Endothelial cell (in vitro differentiated cells): ENCODE results near the gene VAMP4. TPM values are rescaled to one million over a fixed set of nuclear protein-coding genes. Genes with fewer than 3 reads are reported as not detected.
A peak's percentile ranks its signal among the peaks of the same experiment; 100 is the strongest.

Experiments
- DNase-seq: peaks from one replicate; pipeline ENCODE4 v3.0.0; 2021; ENCODE audit warnings: low spot score
- H3K27ac Mint-ChIP-seq: one replicate; pipeline ENCODE4 v1.8.0; 2021; ENCODE audit warnings: mixed read lengths, inconsistent platforms; ENCODE audit not compliant: unreplicated experiment
- H3K27me3 Mint-ChIP-seq: one replicate; pipeline ENCODE4 v1.8.0; 2021; ENCODE audit warnings: mild to moderate bottlenecking, moderate library complexity, mixed read lengths, inconsistent platforms; ENCODE audit not compliant: unreplicated experiment
- H3K36me3 Mint-ChIP-seq: one replicate; pipeline ENCODE4 v1.8.0; 2021; ENCODE audit warnings: mild to moderate bottlenecking, low read depth, mixed read lengths, inconsistent platforms; ENCODE audit not compliant: unreplicated experiment
- H3K4me1 Mint-ChIP-seq: one replicate; pipeline ENCODE4 v1.8.0; 2021; ENCODE audit warnings: mild to moderate bottlenecking, mixed read lengths, inconsistent platforms; ENCODE audit not compliant: unreplicated experiment
- H3K4me3 Mint-ChIP-seq: one replicate; pipeline ENCODE4 v1.8.0; 2021; ENCODE audit warnings: mild to moderate bottlenecking, mixed read lengths, inconsistent platforms; ENCODE audit not compliant: unreplicated experiment
- H3K9me3 Mint-ChIP-seq: one replicate; pipeline ENCODE4 v1.8.0; 2021; ENCODE audit warnings: mixed read lengths, inconsistent platforms; ENCODE audit not compliant: unreplicated experiment
- total RNA-seq: library from RNA; stranded (reverse); fragmentation: NEBNext Ultra II Directional; extraction: Animal tissue kit (Norgen Biotek cat#: 25700); gene quantifications from one replicate; pipeline ENCODE4 v1.2.1, GENCODE V29; 2021; ENCODE audit not compliant: unreplicated experiment
- TF ChIP-seq, protein P1 (sequence below): fragments of 200-600 bp; sonication (generic); IDR thresholded peaks from one replicate; pipeline ENCODE4 v1.5.0; 2021; ENCODE audit warnings: antibody characterized with exemption; ENCODE audit not compliant: unreplicated experiment

VAMP4 gene
- total RNA-seq, 1 donor from 2014 or later, result 11.1 TPM

DNA sequence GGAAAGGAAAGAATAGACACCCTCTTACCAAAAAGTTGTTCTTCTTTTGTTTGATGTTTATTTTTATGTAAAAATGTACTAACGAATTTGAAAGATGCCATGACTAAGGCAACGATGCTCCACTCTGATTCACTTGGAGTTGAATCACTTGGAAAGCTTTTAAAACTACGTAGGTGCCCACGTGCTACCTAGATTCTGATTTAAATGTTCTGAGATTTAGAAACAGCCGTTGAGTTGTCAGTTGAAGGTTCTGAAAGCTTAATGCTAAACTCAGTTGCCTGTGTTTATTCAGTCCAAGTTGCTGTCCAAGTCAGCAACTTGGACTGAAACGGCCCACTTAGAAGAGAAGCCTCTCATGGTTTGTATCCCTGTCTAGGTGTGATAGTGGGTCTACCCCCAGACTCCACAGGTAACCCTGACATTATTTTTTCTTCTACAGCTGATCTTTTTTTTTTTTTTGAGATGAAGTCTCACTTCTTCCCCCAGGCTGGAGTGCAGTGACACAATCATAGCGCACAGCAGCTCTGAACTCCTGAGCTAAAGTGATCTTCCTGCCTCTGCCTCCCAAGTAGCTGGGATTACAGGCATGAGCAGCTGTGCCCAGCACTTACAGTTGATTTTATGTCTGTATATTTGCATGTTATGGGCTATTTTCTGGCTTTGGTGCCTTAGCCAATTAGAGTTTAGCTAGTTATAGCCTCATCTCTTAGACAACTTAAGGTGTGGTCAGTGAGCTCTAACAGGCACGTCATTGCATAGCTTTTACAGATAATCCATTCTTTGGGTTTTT, 1.4 kb upstream of the VAMP4 start:
- Mint-ChIP-seq H3K36me3 (no peaks in the 10 kb centered on the region), H3K4me3 (peak overlapping the region; percentile 95), H3K27ac (peak overlapping the region; percentile 96), H3K4me1 (peaks cover 33% of the 10 kb centered on the region), H3K27me3 (peaks cover 4% of the 10 kb centered on the region), H3K9me3 (no peaks in the 10 kb centered on the region)
- no peak for DNase-seq
- TF ChIP-seq, protein P1, sequence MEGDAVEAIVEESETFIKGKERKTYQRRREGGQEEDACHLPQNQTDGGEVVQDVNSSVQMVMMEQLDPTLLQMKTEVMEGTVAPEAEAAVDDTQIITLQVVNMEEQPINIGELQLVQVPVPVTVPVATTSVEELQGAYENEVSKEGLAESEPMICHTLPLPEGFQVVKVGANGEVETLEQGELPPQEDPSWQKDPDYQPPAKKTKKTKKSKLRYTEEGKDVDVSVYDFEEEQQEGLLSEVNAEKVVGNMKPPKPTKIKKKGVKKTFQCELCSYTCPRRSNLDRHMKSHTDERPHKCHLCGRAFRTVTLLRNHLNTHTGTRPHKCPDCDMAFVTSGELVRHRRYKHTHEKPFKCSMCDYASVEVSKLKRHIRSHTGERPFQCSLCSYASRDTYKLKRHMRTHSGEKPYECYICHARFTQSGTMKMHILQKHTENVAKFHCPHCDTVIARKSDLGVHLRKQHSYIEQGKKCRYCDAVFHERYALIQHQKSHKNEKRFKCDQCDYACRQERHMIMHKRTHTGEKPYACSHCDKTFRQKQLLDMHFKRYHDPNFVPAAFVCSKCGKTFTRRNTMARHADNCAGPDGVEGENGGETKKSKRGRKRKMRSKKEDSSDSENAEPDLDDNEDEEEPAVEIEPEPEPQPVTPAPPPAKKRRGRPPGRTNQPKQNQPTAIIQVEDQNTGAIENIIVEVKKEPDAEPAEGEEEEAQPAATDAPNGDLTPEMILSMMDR, result no peak

DNA sequence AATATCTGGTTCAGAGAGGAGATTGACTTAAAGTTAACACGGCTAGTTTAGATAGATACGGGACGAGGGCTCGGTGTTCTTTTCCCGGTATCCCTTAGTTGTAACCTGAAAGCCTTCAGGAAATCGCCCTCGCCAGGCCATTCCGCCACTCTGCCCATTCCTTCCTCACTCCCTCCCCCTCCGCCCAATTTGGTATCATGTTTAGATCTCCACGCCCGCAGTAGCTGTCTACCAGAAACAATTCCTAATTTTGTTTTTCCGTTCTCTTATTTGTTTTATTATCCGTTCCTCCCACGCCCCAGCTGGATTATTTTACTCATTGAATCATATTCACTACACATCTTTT, 685 bp upstream of the VAMP4 start:
- TF ChIP-seq, protein P1, result no peak
- peak overlapping the region; percentile 95 for H3K4me3 Mint-ChIP-seq

GRCh38 chr1:171740987-171741871, 636 bp downstream of the VAMP4 start:
- H3K4me3 Mint-ChIP-seq, result peak overlapping the region; percentile 95
- TF ChIP-seq, protein P1, result no peak
- peak; percentile 9 for DNase-seq
- H3K9me3 Mint-ChIP-seq, result no peaks in the 10 kb centered on the region
- H3K4me1 Mint-ChIP-seq, result peaks cover 33% of the 10 kb centered on the region
- H3K36me3 Mint-ChIP-seq, result peaks cover 5% of the 10 kb centered on the region
- peak overlapping the region; percentile 45 for H3K27ac Mint-ChIP-seq
- peaks cover 4% of the 10 kb centered on the region for H3K27me3 Mint-ChIP-seq

More for the DNA sequence above, 685 bp upstream of the VAMP4 start:
- Mint-ChIP-seq H3K4me1 (peaks cover 33% of the 10 kb centered on the region), H3K27me3 (peaks cover 4% of the 10 kb centered on the region), H3K9me3 (no peaks in the 10 kb centered on the region), H3K36me3 (no peaks in the 10 kb centered on the region), H3K27ac (peak overlapping the region; percentile 96)
- DNase-seq, result peak; percentile 33

DNA sequence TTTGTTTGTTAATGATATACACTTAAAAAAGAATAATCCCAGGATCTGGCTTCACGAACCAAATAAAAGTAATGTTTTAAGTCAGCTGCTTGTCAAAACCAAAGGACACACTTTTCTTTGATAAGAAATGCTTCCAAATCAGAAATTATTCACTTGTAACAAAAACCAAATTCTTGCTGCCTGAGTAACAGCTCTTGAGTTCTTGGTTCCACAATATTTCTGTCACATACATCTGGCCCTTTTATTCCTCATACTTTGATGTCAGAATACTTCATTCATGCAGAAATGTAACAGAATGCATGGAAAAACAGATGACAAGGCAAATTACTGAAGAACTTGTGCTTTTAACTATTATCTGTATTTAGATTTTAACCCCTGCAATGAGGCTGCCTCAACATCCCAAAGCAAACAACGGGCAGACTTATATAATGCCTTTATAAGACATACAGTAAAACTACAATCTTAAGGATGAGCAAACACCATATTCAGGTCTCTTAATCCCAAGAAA, 1.5 kb downstream of the VAMP4 start:
- Mint-ChIP-seq H3K36me3 (peaks cover 5% of the 10 kb centered on the region), H3K27ac (no peak overlapping the region), H3K9me3 (no peaks in the 10 kb centered on the region), H3K4me1 (peaks cover 33% of the 10 kb centered on the region), H3K27me3 (peaks cover 4% of the 10 kb centered on the region), H3K4me3 (peak overlapping the region; percentile 95)
- TF ChIP-seq, protein P1, result no peak
- no peak for DNase-seq
